ENCODE results near the gene TMEM132C.

GRCh38 chr12:128699106-128699505 lies 432.1 kb downstream of the TMEM132C start:
- TF ChIP-seq, protein P1, sequence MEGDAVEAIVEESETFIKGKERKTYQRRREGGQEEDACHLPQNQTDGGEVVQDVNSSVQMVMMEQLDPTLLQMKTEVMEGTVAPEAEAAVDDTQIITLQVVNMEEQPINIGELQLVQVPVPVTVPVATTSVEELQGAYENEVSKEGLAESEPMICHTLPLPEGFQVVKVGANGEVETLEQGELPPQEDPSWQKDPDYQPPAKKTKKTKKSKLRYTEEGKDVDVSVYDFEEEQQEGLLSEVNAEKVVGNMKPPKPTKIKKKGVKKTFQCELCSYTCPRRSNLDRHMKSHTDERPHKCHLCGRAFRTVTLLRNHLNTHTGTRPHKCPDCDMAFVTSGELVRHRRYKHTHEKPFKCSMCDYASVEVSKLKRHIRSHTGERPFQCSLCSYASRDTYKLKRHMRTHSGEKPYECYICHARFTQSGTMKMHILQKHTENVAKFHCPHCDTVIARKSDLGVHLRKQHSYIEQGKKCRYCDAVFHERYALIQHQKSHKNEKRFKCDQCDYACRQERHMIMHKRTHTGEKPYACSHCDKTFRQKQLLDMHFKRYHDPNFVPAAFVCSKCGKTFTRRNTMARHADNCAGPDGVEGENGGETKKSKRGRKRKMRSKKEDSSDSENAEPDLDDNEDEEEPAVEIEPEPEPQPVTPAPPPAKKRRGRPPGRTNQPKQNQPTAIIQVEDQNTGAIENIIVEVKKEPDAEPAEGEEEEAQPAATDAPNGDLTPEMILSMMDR (IDR thresholded peaks at IDR 0.05; ENCODE audit: insufficient read depth, low read length, poor library complexity, severe bottlenecking): no peak
- no peak for TF ChIP-seq EZH2phosphoT487 (conservative IDR thresholded peaks at IDR 0.05; ENCODE audit: low read length)
